IMR-90 (cell line): ENCODE results near the gene ABAT.

ENCODE experiments used
- BHLHE40 ChIP-seq: fragments of 150-350 bp; IDR thresholded peaks from 2 replicates; pipeline ENCODE4 v1.6.1; 2016; ENCODE audit warnings: mild to moderate bottlenecking, low read depth, low read length
- CEBPB ChIP-seq: IDR thresholded peaks from 2 replicates; pipeline ENCODE4 v1.6.1; 2012; ENCODE audit warnings: low read depth, low read length, improper control_type of control experiment
- CHD1 ChIP-seq: IDR thresholded peaks from 2 replicates; pipeline ENCODE4 v1.6.1; 2012; ENCODE audit warnings: low read depth, low read length, improper control_type of control experiment
- MAZ ChIP-seq: IDR thresholded peaks from 2 replicates; pipeline ENCODE4 v1.6.1; 2012; ENCODE audit warnings: low read depth, mild to moderate bottlenecking, low read length, improper control_type of control experiment, moderate library complexity, borderline replicate concordance
- MXI1 ChIP-seq: IDR thresholded peaks from 2 replicates; pipeline ENCODE4 v1.6.1; 2012; ENCODE audit warnings: low read depth, mild to moderate bottlenecking, low read length, moderate library complexity, borderline replicate concordance
- POLR2A ChIP-seq: IDR thresholded peaks from 2 replicates; pipeline ENCODE4 v1.6.1; 2012; ENCODE audit warnings: mild to moderate bottlenecking, low read depth, low read length
- RAD21 ChIP-seq: IDR thresholded peaks from 2 replicates; pipeline ENCODE4 v1.6.1; 2012; ENCODE audit warnings: low read length, improper control_type of control experiment
- RCOR1 ChIP-seq: IDR thresholded peaks from 2 replicates; pipeline ENCODE4 v1.6.1; 2012; ENCODE audit warnings: mild to moderate bottlenecking, low read length, improper control_type of control experiment; ENCODE audit not compliant: insufficient replicate concordance
- RFX5 ChIP-seq: IDR thresholded peaks from 2 replicates; pipeline ENCODE4 v1.8.0; 2012; ENCODE audit warnings: low read depth, mild to moderate bottlenecking, low read length, moderate library complexity
- TF ChIP-seq, protein P1 (sequence below): conservative IDR thresholded peaks from 2 replicates; pipeline ENCODE4 v1.5.1; 2012; ENCODE audit warnings: mild to moderate bottlenecking, low read depth, low read length, improper control_type of control experiment
- TF ChIP-seq, protein P2 (sequence below): fragments of 150-350 bp; IDR thresholded peaks from 2 replicates; pipeline ENCODE4 v1.6.1; 2017; ENCODE audit warnings: mild to moderate bottlenecking, antibody characterized with exemption, low read length, low read depth

- TF ChIP-seq CEBPB (no peak), POLR2A (no peak), RAD21 (no peak), RFX5 (no peak), CHD1 (no peak), RCOR1 (no peak), BHLHE40 (no peak), MAZ (no peak), MXI1 (no peak)
- TF ChIP-seq, protein P1, sequence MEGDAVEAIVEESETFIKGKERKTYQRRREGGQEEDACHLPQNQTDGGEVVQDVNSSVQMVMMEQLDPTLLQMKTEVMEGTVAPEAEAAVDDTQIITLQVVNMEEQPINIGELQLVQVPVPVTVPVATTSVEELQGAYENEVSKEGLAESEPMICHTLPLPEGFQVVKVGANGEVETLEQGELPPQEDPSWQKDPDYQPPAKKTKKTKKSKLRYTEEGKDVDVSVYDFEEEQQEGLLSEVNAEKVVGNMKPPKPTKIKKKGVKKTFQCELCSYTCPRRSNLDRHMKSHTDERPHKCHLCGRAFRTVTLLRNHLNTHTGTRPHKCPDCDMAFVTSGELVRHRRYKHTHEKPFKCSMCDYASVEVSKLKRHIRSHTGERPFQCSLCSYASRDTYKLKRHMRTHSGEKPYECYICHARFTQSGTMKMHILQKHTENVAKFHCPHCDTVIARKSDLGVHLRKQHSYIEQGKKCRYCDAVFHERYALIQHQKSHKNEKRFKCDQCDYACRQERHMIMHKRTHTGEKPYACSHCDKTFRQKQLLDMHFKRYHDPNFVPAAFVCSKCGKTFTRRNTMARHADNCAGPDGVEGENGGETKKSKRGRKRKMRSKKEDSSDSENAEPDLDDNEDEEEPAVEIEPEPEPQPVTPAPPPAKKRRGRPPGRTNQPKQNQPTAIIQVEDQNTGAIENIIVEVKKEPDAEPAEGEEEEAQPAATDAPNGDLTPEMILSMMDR: no peak
- TF ChIP-seq, protein P2, sequence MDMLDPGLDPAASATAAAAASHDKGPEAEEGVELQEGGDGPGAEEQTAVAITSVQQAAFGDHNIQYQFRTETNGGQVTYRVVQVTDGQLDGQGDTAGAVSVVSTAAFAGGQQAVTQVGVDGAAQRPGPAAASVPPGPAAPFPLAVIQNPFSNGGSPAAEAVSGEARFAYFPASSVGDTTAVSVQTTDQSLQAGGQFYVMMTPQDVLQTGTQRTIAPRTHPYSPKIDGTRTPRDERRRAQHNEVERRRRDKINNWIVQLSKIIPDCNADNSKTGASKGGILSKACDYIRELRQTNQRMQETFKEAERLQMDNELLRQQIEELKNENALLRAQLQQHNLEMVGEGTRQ: no peak
These were observed 55.4 kb downstream of the ABAT start for GRCh38 chr16:8729779-8730334.
